SH-SY5Y (cell line): ENCODE measurements around the gene PCDHGA1.

Source experiments
- GATA2 ChIP-seq: IDR thresholded peaks from 2 replicates; pipeline ENCODE4 v1.6.1; 2011; ENCODE audit warnings: mild to moderate bottlenecking, low read depth, low read length
- GATA3 ChIP-seq: IDR thresholded peaks from 2 replicates; pipeline ENCODE4 v1.6.1; 2011; ENCODE audit warnings: low read depth, mild to moderate bottlenecking, low read length, moderate library complexity

DNA sequence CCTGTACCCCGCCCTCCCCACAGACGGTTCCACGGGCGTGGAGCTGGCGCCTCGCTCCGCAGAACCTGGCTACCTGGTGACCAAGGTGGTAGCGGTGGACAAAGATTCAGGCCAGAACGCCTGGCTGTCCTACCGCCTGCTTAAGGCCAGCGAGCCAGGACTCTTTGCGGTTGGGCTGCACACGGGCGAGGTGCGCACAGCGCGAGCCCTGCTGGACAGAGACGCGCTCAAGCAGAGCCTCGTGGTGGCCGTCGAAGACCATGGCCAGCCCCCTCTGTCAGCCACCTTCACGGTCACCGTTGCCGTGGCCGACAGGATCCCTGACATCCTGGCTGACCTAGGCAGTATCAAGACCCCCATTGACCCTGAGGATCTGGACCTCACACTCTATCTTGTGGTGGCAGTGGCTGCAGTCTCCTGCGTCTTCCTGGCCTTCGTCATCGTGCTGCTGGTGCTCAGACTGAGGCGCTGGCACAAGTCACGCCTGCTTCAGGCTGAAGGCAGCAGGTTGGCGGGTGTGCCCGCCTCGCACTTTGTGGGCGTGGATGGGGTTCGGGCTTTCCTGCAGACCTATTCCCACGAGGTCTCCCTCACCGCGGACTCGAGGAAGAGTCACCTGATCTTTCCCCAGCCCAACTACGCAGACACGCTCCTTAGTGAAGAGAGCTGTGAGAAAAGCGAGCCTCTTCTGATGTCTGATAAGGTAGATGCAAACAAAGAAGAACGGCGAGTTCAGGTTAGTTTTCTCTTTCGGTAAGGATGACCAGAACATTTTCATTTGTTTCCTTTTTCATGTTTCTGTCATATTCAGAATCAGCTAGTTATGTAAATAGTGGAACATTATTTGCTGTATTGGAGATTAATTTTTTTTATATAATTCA lies 35.9 kb downstream of the PCDHGA1 start:
- TF ChIP-seq GATA2 (no peak), GATA3 (no peak)
